ENCODE results near the gene CASK.

DNA sequence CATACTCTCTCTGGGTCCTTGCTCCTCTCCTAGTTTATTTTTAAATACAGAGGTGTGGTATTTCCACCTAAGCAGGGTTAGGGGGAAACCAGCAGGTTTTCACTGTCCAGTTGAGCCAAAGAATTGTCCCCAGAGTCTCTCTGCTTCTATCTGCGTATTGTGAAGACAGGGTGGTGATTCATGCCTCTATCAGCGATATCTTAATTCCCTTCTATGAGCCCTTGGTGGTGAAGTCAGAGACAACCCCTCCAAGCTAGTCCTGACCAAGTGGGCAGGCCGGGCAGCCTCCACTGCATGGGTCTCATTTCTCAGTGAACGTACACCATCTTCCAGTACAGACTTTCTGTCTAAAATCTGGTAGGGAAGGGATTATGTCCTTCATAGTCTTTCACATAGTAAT, 335.1 kb downstream of the CASK start:
- TF ChIP-seq, protein P1, sequence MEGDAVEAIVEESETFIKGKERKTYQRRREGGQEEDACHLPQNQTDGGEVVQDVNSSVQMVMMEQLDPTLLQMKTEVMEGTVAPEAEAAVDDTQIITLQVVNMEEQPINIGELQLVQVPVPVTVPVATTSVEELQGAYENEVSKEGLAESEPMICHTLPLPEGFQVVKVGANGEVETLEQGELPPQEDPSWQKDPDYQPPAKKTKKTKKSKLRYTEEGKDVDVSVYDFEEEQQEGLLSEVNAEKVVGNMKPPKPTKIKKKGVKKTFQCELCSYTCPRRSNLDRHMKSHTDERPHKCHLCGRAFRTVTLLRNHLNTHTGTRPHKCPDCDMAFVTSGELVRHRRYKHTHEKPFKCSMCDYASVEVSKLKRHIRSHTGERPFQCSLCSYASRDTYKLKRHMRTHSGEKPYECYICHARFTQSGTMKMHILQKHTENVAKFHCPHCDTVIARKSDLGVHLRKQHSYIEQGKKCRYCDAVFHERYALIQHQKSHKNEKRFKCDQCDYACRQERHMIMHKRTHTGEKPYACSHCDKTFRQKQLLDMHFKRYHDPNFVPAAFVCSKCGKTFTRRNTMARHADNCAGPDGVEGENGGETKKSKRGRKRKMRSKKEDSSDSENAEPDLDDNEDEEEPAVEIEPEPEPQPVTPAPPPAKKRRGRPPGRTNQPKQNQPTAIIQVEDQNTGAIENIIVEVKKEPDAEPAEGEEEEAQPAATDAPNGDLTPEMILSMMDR (conservative IDR thresholded peaks at IDR 0.05 in 1 of 2, IDR thresholded peaks at IDR 0.05 in 1 of 2; ENCODE audit: low read depth in 1 of 2, low read length in 2 of 2): no peak
- no peak for TF ChIP-seq EZH2 (IDR thresholded peaks at IDR 0.05; ENCODE audit: low read length, missing control alignments)

Data from fibroblast of lung (primary cell).